HG03354 (cell line): ENCODE measurements around the gene CAT.
A peak's percentile ranks its signal among the peaks of the same experiment; 100 is the strongest.
"Not testable (repeated sequence)": the region's sequence is repeated elsewhere in the genome, so short reads cannot be mapped to it uniquely, and the experiment has no call there.

Experiments used
- ATAC-seq: cut with Tn5 transposase; IDR thresholded peaks from one replicate; pipeline ENCODE4 v1.9.1; 2021; ENCODE audit warnings: mild to moderate bottlenecking; ENCODE audit not compliant: unreplicated experiment, poor library complexity, severe bottlenecking

The CAT gene

DNA sequence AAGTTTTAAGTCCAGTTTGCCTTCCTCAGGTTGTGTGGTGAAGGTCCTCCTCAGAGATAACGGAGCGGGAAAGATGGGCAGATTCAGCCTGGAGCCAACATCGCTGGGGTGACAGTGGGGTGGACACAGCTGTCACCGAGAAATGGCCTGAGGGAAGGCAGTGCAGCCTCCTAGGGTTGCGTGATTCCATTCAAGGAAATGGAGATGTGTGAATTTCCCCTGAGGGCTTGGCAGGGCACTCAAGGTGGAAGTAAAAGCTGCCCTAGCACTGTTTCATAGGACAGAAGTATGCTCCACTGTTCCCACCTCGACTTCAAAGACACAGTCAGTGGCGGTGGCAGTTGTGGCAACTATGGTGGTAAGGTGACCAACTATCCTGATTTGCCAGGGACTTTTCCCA, 15.4 kb upstream of the CAT start:
- ATAC-seq = no peak

DNA sequence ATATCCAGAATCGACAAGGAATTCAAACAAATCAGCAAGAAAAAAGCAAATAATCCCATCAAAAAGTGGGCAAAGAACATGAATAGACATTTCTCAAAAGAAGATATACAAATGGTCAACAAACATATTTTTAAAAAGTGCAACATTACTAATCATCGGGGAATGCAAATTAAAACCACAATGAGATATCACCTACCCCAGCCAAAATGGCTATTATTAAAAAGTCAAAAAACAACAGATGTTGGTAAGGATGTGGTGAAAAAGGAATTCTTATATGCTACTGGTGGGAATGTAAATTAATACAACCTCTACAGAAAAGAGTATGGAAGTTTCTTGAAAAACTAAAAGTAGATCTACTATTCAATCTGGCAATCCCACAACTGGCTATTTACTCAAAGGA, 13.9 kb upstream of the CAT start:
- not testable (repeated sequence) for ATAC-seq

DNA sequence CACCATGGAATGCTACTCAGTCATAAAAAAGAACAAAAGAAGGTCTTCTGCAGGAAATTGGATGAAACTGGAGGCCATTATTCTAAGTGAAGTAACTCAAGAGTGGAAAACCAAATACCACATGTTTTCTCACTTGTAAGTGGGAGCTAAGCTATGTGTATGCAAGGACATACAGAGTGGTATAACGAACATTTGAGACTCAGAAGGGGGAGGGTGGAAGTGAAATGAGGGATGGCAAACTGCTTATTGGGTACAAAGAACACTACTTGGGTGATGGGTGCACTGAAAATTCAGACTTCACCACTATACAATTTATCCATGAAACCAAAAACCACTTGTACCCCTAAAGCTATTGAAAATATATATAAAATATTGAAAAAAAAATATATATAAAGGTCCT, 13.4 kb upstream of the CAT start:
- ATAC-seq = no peak

DNA sequence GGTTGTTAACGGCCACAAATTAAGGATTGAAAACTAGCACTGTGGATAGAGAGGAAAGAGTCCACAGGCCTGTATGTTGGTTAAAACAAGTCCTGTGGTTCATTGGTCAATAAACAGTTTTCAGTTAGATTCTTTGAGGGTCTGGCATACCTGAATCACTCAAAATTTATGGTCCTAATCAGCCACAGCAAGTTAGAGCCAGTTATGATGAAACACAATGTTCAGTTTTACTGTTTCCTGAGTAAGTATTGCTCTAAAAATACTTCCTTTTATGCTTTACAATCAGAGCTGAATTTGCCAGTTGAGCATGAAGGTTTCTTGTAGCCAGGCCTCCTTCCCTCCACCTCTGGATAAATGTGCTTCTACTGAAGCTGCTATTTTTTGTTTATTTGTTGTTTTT, 12.9 kb upstream of the CAT start:
- ATAC-seq = no peak

GRCh38 chr11:34426766-34427185, 12.0 kb upstream of the CAT start:
- no peak for ATAC-seq

- ATAC-seq = no peak
Observed at GRCh38 chr11:34427186-34427805, 11.4 kb upstream of the CAT start.

DNA sequence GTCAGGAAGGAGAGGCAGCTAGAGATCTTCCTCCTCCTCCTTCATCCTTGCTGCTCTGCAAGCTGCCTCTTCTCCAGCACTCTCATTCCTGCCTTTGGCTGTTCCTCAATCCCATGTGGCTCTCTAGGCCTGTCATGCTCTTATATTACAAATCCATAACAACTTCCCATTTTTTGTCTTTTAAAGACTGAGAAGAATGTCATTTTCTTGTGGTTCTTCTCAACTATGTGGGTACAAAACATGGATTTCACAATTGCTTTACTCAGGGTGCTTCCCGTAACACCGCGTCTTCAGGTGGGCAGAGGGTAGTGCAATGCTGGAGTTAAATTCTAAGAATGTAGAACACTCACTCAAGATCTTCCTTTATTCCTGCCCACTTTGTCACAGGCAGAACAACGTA, 6.8 kb upstream of the CAT start:
- ATAC-seq = no peak

- no peak for ATAC-seq
Observed at GRCh38 chr11:34432822-34433221, 5.9 kb upstream of the CAT start.

- no peak for ATAC-seq
Observed at GRCh38 chr11:34433899-34434298, 4.8 kb upstream of the CAT start.

- no peak for ATAC-seq
Observed at GRCh38 chr11:34437224-34438125, 1.3 kb upstream of the CAT start.

DNA sequence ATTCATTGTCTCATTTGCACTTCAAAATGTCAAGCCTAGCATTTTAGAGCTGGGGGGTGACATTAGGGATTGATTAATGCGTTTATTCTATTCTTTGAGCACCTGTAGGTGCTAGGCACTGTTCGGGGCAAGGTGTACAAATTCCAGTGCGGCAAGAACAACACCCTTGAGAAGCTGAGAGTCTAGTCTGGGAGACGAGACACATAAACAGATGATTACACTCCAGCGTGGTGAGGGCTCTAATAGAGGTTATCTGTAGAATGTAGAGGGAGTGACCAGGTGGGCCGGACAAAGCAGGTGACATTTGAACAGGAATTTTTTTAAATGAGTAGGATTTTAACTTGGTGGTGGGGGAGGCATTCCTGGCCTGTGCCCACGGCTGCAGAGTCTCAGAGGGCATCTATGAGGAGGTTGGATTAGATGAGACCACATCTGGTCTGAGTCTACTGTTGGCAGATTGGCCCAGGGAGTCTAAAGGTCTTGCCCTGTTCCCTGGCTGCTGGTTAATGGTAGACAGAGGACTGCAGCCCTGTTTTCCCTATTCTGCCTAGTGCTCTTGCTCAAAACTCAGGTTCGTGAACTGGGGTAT, 970 bp downstream of the CAT start:
- ATAC-seq = no peak

DNA sequence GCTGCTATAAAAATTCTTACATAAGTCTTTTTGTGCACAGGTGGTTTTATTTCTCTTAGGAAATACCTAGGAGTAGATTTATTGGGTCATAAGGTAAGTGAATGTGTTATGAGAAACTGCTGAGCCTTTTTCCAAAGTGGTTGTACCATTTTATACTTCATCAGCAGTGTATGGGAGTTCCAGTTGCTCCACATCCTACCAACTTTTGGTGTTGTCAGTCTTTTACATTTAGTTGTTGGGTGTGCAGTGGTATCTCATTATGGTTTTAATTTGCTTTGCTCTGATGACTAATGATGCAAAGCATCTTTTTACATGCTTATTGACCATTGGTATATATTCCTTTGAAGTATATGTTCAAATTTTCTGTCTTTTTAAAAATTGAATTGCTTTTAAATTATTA, 3.1 kb downstream of the CAT start:
- ATAC-seq = no peak

DNA sequence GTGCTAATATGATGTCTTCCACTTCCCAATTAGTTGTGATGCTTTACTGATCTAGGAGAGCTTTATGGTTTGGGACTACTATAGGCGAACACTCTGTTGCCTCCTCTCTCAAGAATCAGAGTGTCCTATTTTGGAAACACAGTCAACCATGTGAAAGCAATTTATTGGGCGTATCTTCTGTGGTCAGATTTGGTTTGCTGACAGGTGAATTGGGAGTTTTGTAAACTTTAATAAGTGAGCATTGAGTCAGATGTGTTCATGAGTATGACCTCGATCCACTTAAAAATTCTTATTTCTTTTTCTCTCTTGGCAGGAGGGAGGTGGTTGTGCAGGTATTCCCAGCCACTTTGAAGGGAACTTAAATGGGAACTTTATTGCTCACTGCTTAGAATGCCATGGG, 4.4 kb downstream of the CAT start:
- no peak for ATAC-seq

DNA sequence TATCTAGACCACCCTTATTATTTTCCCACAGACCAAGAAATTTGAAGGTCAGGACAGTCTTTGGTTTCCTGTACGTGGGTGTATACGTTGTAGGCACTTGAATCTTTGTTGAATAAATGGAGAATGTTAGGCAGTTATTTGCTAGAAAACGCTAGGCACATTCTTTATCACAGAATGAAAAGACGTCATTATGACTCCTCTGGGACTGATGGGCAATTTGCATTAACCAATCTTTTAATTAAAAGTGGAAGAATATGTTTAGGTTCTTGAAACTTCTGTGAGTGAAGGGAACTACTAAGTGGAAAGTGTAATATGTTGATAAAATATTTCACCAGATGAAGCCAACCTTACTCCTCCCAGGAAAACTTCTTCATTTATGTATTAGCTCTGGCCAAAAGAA, 5.7 kb downstream of the CAT start:
- ATAC-seq = no peak

DNA sequence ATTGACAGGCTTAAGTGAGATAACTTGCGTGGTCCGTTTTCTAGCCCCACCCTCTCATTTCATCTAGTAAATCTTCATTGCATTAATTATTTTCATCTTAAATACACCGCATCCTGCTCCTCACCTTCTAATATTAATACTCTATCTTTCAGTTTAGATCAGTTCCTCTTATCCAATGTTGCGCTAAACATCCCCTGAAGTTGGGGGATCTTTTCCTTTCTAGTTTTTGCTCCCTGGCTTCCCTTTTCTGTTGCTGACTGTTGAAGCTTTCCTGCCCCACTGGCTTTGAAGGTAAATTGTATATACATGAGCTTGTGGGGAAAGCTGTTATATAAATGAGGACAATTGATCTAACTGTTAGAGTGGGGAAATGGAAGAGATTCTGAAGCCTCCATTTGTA, 7.2 kb downstream of the CAT start:
- ATAC-seq = no peak

- ATAC-seq = no peak
Observed at GRCh38 chr11:34446386-34446785, 7.7 kb downstream of the CAT start.

DNA sequence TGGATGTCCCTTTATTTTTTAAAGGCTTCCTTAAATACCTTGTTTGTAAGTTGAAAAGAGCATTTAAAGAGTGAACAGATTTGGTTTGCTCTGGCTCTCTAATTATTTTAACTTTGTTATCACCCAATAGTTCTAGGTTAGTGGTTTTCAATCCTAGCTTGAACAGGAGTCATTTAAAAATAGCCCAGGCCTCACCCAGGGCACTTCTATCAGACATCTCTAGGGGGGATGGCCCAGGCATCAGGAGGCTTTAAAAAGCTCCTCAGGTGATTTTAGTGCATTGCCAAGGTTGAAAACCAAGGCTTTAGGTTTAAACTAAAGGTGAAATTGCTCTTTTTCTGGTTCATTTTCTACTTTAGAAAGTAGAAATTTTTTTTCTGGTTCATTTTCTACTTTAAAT, 8.3 kb downstream of the CAT start:
- ATAC-seq = no peak

DNA sequence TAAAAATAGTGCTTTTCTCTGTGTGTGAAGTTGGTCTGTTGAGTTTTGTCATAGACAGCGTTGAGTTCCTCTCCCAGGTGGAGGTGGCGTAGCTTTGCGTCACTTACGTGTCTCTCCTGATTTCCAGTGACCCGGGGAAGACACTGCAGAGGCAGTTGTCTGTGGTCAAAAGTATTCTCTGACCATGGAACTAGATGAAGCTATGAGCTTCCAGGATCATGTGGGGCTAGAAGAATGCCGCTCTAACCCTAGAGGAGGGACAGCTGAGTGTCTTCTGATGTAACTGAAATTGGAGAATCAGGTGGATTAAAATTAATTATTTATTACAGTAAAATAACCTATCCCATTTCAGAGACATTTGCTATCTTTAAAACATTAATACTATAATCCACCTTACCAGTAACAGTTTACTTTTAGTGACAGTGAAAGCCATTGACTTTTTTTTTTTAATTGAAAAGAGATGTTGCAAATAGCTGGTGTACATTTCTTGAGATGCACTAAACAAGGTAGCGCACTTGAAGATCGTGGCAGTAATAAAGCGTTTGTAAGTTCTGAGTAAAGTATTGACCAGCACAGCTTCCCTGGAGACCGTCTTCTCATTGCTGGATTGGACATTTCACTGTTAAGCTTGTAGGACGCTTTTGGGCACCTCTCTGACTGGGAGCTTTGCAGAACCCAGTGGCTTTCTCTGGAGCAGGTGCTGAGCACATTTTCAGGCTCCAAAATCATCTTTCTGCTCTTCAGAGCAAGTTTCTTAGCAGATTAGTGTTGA, 9.7 kb downstream of the CAT start:
- ATAC-seq = no peak

- peak; percentile 62 for ATAC-seq
Observed at GRCh38 chr11:34449013-34449412, 10.3 kb downstream of the CAT start.

DNA sequence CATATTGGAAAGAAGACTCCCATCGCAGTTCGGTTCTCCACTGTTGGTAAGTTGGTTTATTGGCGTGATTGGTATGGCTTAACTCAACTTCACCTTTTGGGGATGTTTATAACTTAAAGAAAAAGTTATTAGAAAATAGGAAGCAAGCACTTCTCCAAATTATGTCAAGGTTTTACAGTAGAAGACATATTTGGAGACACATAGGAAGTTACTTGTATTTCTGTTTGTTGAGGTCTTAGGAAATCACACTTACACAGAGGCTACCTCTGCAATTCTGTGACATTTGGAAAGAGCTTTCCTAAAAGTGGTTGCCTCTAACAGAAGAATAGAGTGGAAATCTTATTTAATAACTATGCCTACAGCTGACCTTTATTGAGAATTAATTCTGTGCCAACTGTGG, 12.3 kb downstream of the CAT start:
- no peak for ATAC-seq
